HTERT RPE-1 (cell line): ENCODE results near the gene CARD6.
"Not testable (repeated sequence)": the region's sequence is repeated elsewhere in the genome, so short reads cannot be mapped to it uniquely, and the experiment has no call there.

Experiments used
- in situ Hi-C: fragments of 300-500 bp; cut with MboI; formaldehyde crosslinking; loops from 4 replicates; pipeline ENCODE4 v1.14.3; 2020; ENCODE audit warnings: low sequenced_read_pairs

CARD6 gene

GRCh38 chr5:40828690-40829661, 12.2 kb upstream of the CARD6 start:
- in situ Hi-C loops: no loop called here

- in situ Hi-C loops: no loop called here
Measured at GRCh38 chr5:40829748-40830533, 11.2 kb upstream of the CARD6 start.

GRCh38 chr5:40831346-40832210, 9.6 kb upstream of the CARD6 start:
- in situ Hi-C loops: no loop called here

GRCh38 chr5:40832345-40832744, 8.8 kb upstream of the CARD6 start:
- in situ Hi-C loops: no loop called here

GRCh38 chr5:40833712-40834229, 7.4 kb upstream of the CARD6 start:
- in situ Hi-C loops: no loop called here

- in situ Hi-C loops: no loop called here
Measured at GRCh38 chr5:40834391-40834848, 6.7 kb upstream of the CARD6 start.

- in situ Hi-C loops: no loop called here
Measured at GRCh38 chr5:40834849-40835787, 6.0 kb upstream of the CARD6 start, which contains the start of gene RPL37. Gene RPL37, minus strand, starts transcription at chr5:40835222. Its CDS starts 37 bp downstream, at chr5:40835185.

- in situ Hi-C loops: no loop called here
Measured at GRCh38 chr5:40838086-40838485, 3.1 kb upstream of the CARD6 start.

- in situ Hi-C loops: no loop called here
Measured at GRCh38 chr5:40842351-40842750, 1.2 kb downstream of the CARD6 start.

- in situ Hi-C loops: no loop called here
Measured at GRCh38 chr5:40844565-40844964, 3.4 kb downstream of the CARD6 start.

GRCh38 chr5:40846371-40846770, 5.2 kb downstream of the CARD6 start:
- in situ Hi-C loops: no loop called here

GRCh38 chr5:40847525-40847924, 6.4 kb downstream of the CARD6 start:
- in situ Hi-C loops: no loop called here

GRCh38 chr5:40853632-40854192, 12.5 kb downstream of the CARD6 start:
- in situ Hi-C loops: no loop called here

GRCh38 chr5:40860711-40861110, 19.5 kb downstream of the CARD6 start:
- in situ Hi-C loops: no loop called here

GRCh38 chr5:40865004-40865403, 23.8 kb downstream of the CARD6 start:
- in situ Hi-C loops: not testable (repeated sequence)

GRCh38 chr5:40866844-40867243, 25.7 kb downstream of the CARD6 start:
- in situ Hi-C loops: no loop called here

- in situ Hi-C loops: no loop called here
Measured at GRCh38 chr5:40869384-40869783, 28.2 kb downstream of the CARD6 start.

- in situ Hi-C loops: no loop called here
Measured at GRCh38 chr5:40871177-40871576, 30.0 kb downstream of the CARD6 start.

- in situ Hi-C loops: not testable (repeated sequence)
Measured at GRCh38 chr5:40872253-40872652, 31.1 kb downstream of the CARD6 start.
